HCT116 (cell line): ENCODE measurements around the gene SH3GLB2. TPM values are rescaled to one million over a fixed set of nuclear protein-coding genes. Genes with fewer than 3 reads are reported as not detected.

ENCODE experiments used
- ATAC-seq: fragments of 200-7000 bp; cut with Tn5 transposase; 2 replicates; pipeline ENCODE4 v1.9.1; 2020; ENCODE audit warnings: mild to moderate bottlenecking, moderate library complexity
- BruUV-seq: library from RNA; stranded (reverse); fragments of 400-500 nt; replicated peaks from 2 replicates; lab custom pipeline; 2021; lab: Mats Ljungman, UMichigan
- CTCF ChIA-PET: fragments of 300-600 bp; sonication (Branson Sonifier 250); formaldehyde crosslinking; loops from one replicate; lab custom pipeline; 2021; ENCODE audit warnings: antibody characterized with exemption; lab: Charles Lee
- POLR2A ChIA-PET: fragments of 300-600, 350-600 bp; sonication (Branson Sonifier 250); formaldehyde crosslinking; loops from one replicate; lab custom pipeline; 2021; ENCODE audit warnings: antibody characterized with exemption; lab: Charles Lee
- RAD21 ChIA-PET, 2 experiments: fragments of 300-600 bp; sonication (Branson Sonifier 250); formaldehyde crosslinking; loops; one replicate each; lab custom pipeline; 2023; ENCODE audit warnings: low total read pairs in 2 of 2; ENCODE audit not compliant: uncharacterized antibody in 2 of 2, unreplicated experiment in 2 of 2, low non-redundant PET in 1 of 2; lab: Charles Lee
- DNase-seq: peaks from one replicate; pipeline ENCODE4 v3.0.0-alpha.2; 2010; ENCODE audit warnings: low read depth, low spot score
- H2AFZ ChIP-seq: fragments of 200-600 bp; shearing (Covaris generic), sonication (generic); 2 replicates; pipeline ENCODE4 v1.6.1; 2017; ENCODE audit warnings: low read depth, mixed run types, mixed read lengths, antibody characterized with exemption, low read length; ENCODE audit not compliant: poor library complexity, severe bottlenecking
- H3K27ac ChIP-seq: 2 replicates; pipeline ENCODE4 v1.5.1; 2012; ENCODE audit warnings: low read depth, low read length
- H3K27me3 ChIP-seq: fragments of 200-600 bp; sonication (generic); 2 replicates; pipeline ENCODE4 v1.6.1; 2016; ENCODE audit warnings: mixed run types, low read length, mixed read lengths; ENCODE audit not compliant: insufficient read depth
- H3K36me3 ChIP-seq, 2 experiments: fragments of 200-500 bp in 1 of 2; fragments of 200-600 bp in 1 of 2; sonication (Bioruptor generic) in 1 of 2; sonication (generic) in 1 of 2; 2 replicates each; pipeline versions ENCODE4 v1.5.1 to v1.6.1; 2014 to 2016; ENCODE audit warnings: low read length in 2 of 2, inconsistent platforms in 1 of 2, mixed read lengths in 1 of 2, mixed run types in 1 of 2; ENCODE audit not compliant: insufficient read depth in 2 of 2, control insufficient read depth in 1 of 2
- H3K4me1 ChIP-seq, 2 experiments: fragments of 200-600 bp in 1 of 2; sonication (generic) in 1 of 2; 2 replicates each; pipeline versions ENCODE4 v1.5.1 to v1.6.1; 2012 to 2017; ENCODE audit warnings: low read length in 2 of 2, inconsistent platforms in 1 of 2, mild to moderate bottlenecking in 1 of 2, mixed read lengths in 1 of 2, mixed run types in 1 of 2, moderate library complexity in 1 of 2; ENCODE audit not compliant: insufficient read depth in 2 of 2, control insufficient read depth in 1 of 2
- H3K4me2 ChIP-seq: fragments of 200-600 bp; sonication (generic); 2 replicates; pipeline ENCODE4 v1.6.1; 2017; ENCODE audit warnings: mixed run types, low read length, mixed read lengths
- H3K4me3 ChIP-seq, 2 experiments: fragments of 200-600 bp in 1 of 2; sonication (generic) in 1 of 2; replicated peaks in 1 of 2; 2 replicates each; pipeline ENCODE4 v1.5.1; 2011 to 2016; ENCODE audit warnings: low read length in 2 of 2, control low read depth in 1 of 2, low read depth in 1 of 2, mild to moderate bottlenecking in 1 of 2, mixed read lengths in 1 of 2, mixed run types in 1 of 2
- H3K79me2 ChIP-seq: fragments of 200-600 bp; sonication (generic); 2 replicates; pipeline ENCODE4 v1.6.1; 2017; ENCODE audit warnings: mild to moderate bottlenecking, mixed run types, low read length, moderate library complexity, mixed read lengths; ENCODE audit not compliant: insufficient read depth
- H3K9ac ChIP-seq: fragments of 200-600 bp; sonication (generic); 2 replicates; pipeline ENCODE4 v1.6.1; 2016; ENCODE audit warnings: low read length, mixed read lengths
- H3K9me2 ChIP-seq: fragments of 200-600 bp; sonication (generic), shearing (Covaris generic); 2 replicates; pipeline ENCODE4 v1.6.1; 2017; ENCODE audit warnings: mixed run types, mild to moderate bottlenecking, moderate library complexity; ENCODE audit not compliant: insufficient read depth
- H3K9me3 ChIP-seq, 2 experiments: fragments of 200-500 bp in 1 of 2; fragments of 200-600 bp in 1 of 2; sonication (Bioruptor generic) in 1 of 2; sonication (generic) in 1 of 2; 2 replicates each; pipeline ENCODE4 v1.6.1; 2014 to 2017; ENCODE audit warnings: low read length in 2 of 2, mixed read lengths in 2 of 2, inconsistent platforms in 1 of 2, low read depth in 1 of 2, mild to moderate bottlenecking in 1 of 2, mixed run types in 1 of 2, moderate library complexity in 1 of 2; ENCODE audit not compliant: control insufficient read depth in 1 of 2, insufficient read depth in 1 of 2
- H4K20me1 ChIP-seq: fragments of 200-600 bp; sonication (generic), shearing (Covaris generic); 2 replicates; pipeline ENCODE4 v1.6.1; 2017; ENCODE audit warnings: mixed run types, mild to moderate bottlenecking, moderate library complexity; ENCODE audit not compliant: insufficient read depth
- SIN3A ChIP-seq: IDR thresholded peaks from 2 replicates; pipeline ENCODE4 v1.6.1; 2012; ENCODE audit warnings: low read depth
- ZFX ChIP-seq: fragments of 450-650 bp; IDR thresholded peaks from 2 replicates; pipeline ENCODE4 v1.6.1; 2017
- intact Hi-C: fragments of 100-400 bp; cut with micrococcal nuclease; formaldehyde crosslinking; loops from 2 replicates; pipeline ENCODE4 v1.10.0; 2022
- total RNA-seq: library from RNA; stranded (reverse); gene quantifications from one replicate; pipeline ENCODE4 v1.2.1, GENCODE V29; 2021; ENCODE audit not compliant: unreplicated experiment
- TF ChIP-seq, protein P1 (sequence below): IDR thresholded peaks from 2 replicates; pipeline ENCODE4 v1.6.1; 2012

SH3GLB2 gene
- total RNA-seq, 1 experiment from 2014 or later: 87.9 TPM

GRCh38 chr9:129027685-129028191 is 393 bp downstream of the SH3GLB2 start:
- peak overlapping the region; percentile 99 for H3K4me2 ChIP-seq
- H3K36me3 ChIP-seq: no peaks in the 10 kb centered on the region
- peaks cover 28 to 48% of the 10 kb centered on the region in 2 experiments; a peak in 3 of 4 replicates for H3K4me1 ChIP-seq
- ChIA-PET CTCF (interaction anchor here (0.6 to 0.9 kb wide), 8 partner anchors 8 to 997 kb away, joined by 3 to 11 read pairs (median 4); partner anchors contain the start of gene DOLPP1), POLR2A (interaction anchor here (0.5 to 1.0 kb wide), 4 partner anchors 9 to 507 kb away, joined by 3 to 4 read pairs (median 3); partner anchors contain the start of genes DOLPP1 and MIGA2), RAD21 (interaction anchor here in 1 of 2 experiments (1.1 kb wide), 1 partner anchor 35 kb away, joined by 3 read pairs; no protein-coding TSS in a partner anchor)
- intact Hi-C loops: loop anchor here (2.0 kb wide), 1 partner anchor 53 kb away; the partner anchor contains the start of gene DOLPP1
- no peaks in the 10 kb centered on the region; the same call in 1 of the 2 replicates for H4K20me1 ChIP-seq
- peak overlapping the region; percentile 80 for H3K27ac ChIP-seq
- H3K9ac ChIP-seq: peak overlapping the region; percentile 89
- ATAC-seq: peak; percentile 69
- no peak overlapping the region for H2AFZ ChIP-seq
- no peak for DNase-seq
- BruUV-seq: no TSS peak
- H3K27me3 ChIP-seq: no peaks in the 10 kb centered on the region
- H3K4me3 ChIP-seq: peak overlapping the region; percentile 89 to 96
- no peaks in the 10 kb centered on the region for H3K9me2 ChIP-seq
- H3K9me3 ChIP-seq: no peaks in the 10 kb centered on the region
- peaks cover 34% of the 10 kb centered on the region for H3K79me2 ChIP-seq
- peak; percentile 91; the same call in 1 of the 2 replicates for TF ChIP-seq ZFX
- TF ChIP-seq, protein P1, sequence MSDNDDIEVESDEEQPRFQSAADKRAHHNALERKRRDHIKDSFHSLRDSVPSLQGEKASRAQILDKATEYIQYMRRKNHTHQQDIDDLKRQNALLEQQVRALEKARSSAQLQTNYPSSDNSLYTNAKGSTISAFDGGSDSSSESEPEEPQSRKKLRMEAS: no peak
- TF ChIP-seq, all 23 proteins: peak for 1

DNA sequence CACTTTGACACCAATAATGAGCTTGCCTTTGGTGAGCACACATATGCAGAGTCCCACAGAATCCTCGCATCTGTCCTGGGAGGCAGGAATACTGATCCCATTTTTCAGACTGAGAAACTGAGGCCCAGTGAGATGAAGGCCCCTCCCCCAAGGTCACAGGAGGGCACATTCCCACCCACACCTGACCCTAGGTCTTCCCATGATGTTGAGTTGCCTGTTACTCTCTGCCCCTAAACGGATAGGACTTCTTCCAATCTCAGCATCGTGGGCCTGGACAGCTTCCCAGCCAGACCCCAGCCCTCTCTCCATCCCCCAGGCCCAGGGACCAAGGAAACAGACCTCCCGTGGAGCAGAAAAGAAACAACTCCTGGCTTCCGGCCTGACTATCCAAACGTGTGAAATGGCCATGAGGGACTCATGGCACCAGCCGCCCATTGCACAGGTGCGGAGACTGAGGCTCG is 877 bp downstream of the SH3GLB2 start:
- intact Hi-C loops: no loop called here
- peaks cover 28 to 50% of the 10 kb centered on the region in 2 experiments; a peak in 3 of 4 replicates for H3K4me1 ChIP-seq

More for the DNA sequence above, 877 bp downstream of the SH3GLB2 start:
- no peak overlapping the region for H2AFZ ChIP-seq
- no peak for ATAC-seq
- ChIA-PET RAD21 (interaction anchor here in 1 of 2 experiments (1.1 kb wide), 1 partner anchor 34 kb away, joined by 3 read pairs; no protein-coding TSS in a partner anchor), CTCF (no interaction called here), POLR2A (no interaction called here)
- peaks cover 39% of the 10 kb centered on the region for H3K79me2 ChIP-seq
- TF ChIP-seq SIN3A: no peak
- no peaks in the 10 kb centered on the region for H3K27me3 ChIP-seq
- no peaks in the 10 kb centered on the region for H3K36me3 ChIP-seq
- no peaks in the 10 kb centered on the region for H3K9me3 ChIP-seq
- peak overlapping the region; percentile 80 for H3K27ac ChIP-seq
- H3K4me3 ChIP-seq: peak overlapping the region; percentile 89 to 96
- DNase-seq: no peak
- no peaks in the 10 kb centered on the region for H3K9me2 ChIP-seq
- H4K20me1 ChIP-seq: no peaks in the 10 kb centered on the region; the same call in 1 of the 2 replicates
- H3K9ac ChIP-seq: peak overlapping the region; percentile 89
- H3K4me2 ChIP-seq: peak overlapping the region; percentile 99
- BruUV-seq: no TSS peak
